ENCODE results near the gene ITPRIP. TPM values are rescaled to one million over a fixed set of nuclear protein-coding genes. Genes with fewer than 3 reads are reported as not detected.

ITPRIP gene
- total RNA-seq, 1 donor from 2014 or later, result 7.0 TPM

DNA sequence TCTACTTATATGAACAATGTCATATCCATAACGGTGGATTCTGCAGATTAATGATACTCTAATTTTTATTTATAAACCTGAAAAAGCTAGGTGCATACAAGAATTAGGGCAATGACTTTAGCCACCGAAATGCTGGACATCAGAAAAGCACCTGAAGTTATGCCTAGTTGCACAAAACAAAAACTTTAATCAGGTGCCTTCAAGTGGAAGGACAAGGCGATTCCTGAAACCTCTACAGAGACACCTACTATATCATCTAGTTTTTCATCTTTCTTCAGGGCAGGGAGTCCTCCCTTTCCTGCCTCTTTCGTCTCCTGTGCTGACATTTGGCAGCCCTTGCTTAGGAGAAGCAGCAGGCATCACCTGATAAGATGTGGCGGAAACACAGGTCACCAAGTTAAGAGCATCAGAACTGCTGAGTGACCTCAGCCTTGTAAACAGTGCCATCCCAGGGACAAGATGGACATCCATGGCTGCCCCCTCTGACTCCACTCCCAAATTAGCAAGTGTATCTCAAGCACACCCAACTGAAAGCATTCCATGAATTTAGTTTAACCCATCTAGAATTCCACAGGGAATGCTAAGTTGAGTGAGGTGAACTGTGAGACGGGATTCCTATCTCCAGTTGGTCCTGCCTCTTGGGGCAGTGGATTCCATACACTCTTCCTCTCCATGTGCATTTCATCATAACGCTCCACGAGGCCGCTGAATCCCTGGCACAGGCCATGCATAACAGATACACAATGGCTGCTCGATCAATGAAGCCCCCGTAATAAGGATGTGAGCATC lies 5.8 kb downstream of the ITPRIP start:
- no peak for DNase-seq (ENCODE audit: low spot score, unreplicated experiment)
- Mint-ChIP-seq H3K36me3 (ENCODE audit: insufficient read depth) (no peaks in the 10 kb centered on the region), H3K27ac (peak overlapping the region; percentile 66), H3K4me1 (ENCODE audit: low read depth) (peaks cover 46% of the 10 kb centered on the region), H3K9me3 (ENCODE audit: low read depth) (no peaks in the 10 kb centered on the region), H3K27me3 (peaks cover 9% of the 10 kb centered on the region), H3K4me3 (ENCODE audit: low read depth) (no peak overlapping the region)
- TF ChIP-seq, protein P1, sequence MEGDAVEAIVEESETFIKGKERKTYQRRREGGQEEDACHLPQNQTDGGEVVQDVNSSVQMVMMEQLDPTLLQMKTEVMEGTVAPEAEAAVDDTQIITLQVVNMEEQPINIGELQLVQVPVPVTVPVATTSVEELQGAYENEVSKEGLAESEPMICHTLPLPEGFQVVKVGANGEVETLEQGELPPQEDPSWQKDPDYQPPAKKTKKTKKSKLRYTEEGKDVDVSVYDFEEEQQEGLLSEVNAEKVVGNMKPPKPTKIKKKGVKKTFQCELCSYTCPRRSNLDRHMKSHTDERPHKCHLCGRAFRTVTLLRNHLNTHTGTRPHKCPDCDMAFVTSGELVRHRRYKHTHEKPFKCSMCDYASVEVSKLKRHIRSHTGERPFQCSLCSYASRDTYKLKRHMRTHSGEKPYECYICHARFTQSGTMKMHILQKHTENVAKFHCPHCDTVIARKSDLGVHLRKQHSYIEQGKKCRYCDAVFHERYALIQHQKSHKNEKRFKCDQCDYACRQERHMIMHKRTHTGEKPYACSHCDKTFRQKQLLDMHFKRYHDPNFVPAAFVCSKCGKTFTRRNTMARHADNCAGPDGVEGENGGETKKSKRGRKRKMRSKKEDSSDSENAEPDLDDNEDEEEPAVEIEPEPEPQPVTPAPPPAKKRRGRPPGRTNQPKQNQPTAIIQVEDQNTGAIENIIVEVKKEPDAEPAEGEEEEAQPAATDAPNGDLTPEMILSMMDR (IDR thresholded peaks at IDR 0.05; ENCODE audit: unreplicated experiment), result no peak

DNA sequence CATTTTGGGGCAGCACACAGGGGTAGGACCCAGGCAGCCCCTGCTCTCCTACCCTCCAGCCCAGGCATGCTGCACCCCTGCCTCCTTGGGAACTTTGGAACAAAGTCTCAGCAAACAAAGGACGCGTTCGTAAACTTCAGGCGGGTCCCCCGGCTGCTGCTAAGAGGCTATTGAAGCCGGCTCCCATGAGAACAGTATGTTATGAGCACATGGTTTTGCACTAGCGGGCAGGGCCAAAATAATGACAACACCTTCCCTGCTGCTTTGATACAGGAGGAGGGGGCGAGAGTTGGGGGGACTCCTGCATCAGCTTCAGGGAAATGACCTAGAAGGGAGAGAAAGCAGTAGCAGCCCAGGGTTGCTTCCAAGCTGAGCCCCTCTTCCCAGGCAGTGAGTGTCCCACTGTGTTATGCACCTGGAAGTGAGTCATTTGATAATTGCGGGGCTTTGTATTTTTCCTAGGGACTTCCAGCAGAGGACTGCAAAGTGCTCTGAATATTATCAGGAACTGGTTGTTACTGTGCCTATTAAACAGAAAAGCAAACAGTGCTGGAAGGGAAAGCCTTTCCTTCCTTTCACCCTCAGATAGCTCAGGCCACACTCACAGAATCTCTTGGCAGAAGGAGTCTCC lies 6.9 kb downstream of the ITPRIP start:
- peak overlapping the region; percentile 24 for H3K4me3 Mint-ChIP-seq (ENCODE audit: low read depth)
- DNase-seq (ENCODE audit: low spot score, unreplicated experiment), result no peak
- peaks cover 3% of the 10 kb centered on the region for H3K27me3 Mint-ChIP-seq
- H3K4me1 Mint-ChIP-seq (ENCODE audit: low read depth), result peaks cover 44% of the 10 kb centered on the region
- H3K9me3 Mint-ChIP-seq (ENCODE audit: low read depth), result no peaks in the 10 kb centered on the region
- peak overlapping the region; percentile 79 for H3K27ac Mint-ChIP-seq
- TF ChIP-seq, protein P1 (IDR thresholded peaks at IDR 0.05; ENCODE audit: unreplicated experiment), result no peak
- no peaks in the 10 kb centered on the region for H3K36me3 Mint-ChIP-seq (ENCODE audit: insufficient read depth)

DNA sequence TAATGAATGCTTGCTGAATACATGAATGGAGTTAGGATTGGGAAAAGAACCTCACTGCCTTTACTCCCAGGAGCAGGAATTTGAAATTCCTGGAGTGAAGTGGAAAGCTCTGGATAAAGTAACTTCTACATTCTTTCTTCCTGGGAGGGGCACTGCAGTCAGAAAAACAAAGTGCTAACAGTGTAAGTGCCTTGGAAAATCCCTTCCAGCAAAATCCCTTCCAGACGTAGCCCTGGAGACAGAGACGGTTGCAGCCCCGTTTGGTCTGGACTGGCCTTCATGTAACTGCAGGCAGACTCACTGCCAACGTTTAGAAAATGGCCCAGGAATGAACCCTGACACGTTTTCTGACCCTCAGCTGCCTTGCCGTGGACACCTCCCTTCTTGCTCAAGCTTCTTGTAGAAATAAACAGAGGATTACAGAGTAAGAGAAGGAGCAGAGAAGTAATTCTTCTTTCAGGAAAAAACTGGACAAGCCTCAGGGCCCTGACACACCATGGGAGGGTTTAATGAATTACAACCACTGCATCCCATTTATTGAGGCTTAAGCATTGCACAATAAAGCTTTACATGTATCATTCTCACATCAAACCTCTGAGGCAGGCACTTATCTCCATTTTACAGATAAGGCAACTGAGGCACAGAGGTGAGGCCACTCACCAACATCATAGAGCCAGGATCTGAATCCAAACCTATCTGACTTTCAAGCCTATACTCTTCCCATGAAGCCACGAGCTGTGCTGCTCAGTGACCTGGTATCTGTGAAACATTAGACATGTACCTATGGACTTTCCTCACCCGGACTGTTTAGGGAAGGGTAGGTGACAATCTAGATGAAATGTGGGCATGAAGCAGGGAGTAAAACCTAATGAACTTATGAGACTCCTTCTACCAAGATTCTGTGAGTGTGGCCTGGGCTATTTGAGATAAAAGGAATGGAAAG lies 7.8 kb downstream of the ITPRIP start:
- Mint-ChIP-seq H3K9me3 (ENCODE audit: low read depth) (no peaks in the 10 kb centered on the region), H3K4me1 (ENCODE audit: low read depth) (peaks cover 43% of the 10 kb centered on the region), H3K4me3 (ENCODE audit: low read depth) (peak overlapping the region; percentile 5), H3K27ac (peak overlapping the region; percentile 79), H3K27me3 (peaks cover 3% of the 10 kb centered on the region), H3K36me3 (ENCODE audit: insufficient read depth) (no peaks in the 10 kb centered on the region)
- DNase-seq (ENCODE audit: low spot score, unreplicated experiment), result no peak
- TF ChIP-seq, protein P1 (IDR thresholded peaks at IDR 0.05; ENCODE audit: unreplicated experiment), result no peak

DNA sequence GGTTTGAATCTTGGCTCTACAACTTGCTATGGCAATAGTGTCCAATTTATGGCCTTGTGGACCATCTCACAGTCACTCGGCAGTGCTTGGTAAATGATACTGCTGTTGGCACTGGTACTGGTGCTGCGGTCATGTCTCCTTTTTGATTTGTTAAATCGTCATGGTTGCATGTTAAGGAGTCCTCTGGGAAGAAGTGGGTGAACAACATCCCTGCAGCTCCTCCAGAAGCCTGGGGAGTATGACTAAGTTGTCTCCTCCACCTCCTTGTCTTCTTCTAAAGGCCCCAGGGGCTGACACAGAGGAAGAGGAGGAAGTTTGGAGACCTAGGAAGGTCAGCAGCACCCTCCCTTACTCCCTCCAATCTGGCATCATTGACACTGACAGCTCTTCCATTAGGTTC lies 8.5 kb downstream of the ITPRIP start:
- H3K27ac Mint-ChIP-seq, result peak overlapping the region; percentile 33
- no peaks in the 10 kb centered on the region for H3K27me3 Mint-ChIP-seq
- H3K36me3 Mint-ChIP-seq (ENCODE audit: insufficient read depth), result peaks cover 1% of the 10 kb centered on the region
- TF ChIP-seq, protein P1 (IDR thresholded peaks at IDR 0.05; ENCODE audit: unreplicated experiment), result no peak
- DNase-seq (ENCODE audit: low spot score, unreplicated experiment), result no peak
- no peak overlapping the region for H3K4me3 Mint-ChIP-seq (ENCODE audit: low read depth)
- peaks cover 43% of the 10 kb centered on the region for H3K4me1 Mint-ChIP-seq (ENCODE audit: low read depth)
- no peaks in the 10 kb centered on the region for H3K9me3 Mint-ChIP-seq (ENCODE audit: low read depth)

Data from progenitor cell of endocrine pancreas (in vitro differentiated cells).